WERI-Rb-1 (cell line): ENCODE data around the gene ABCB9.

Experiments used
- DNase-seq: peaks from one replicate; pipeline ENCODE4 v3.0.0-alpha.2; 2020
- H3K27ac ChIP-seq: fragments of 250-450 bp; sonication (Bioruptor Pico); 2 replicates; pipeline ENCODE4 v1.5.1; 2020; ENCODE audit warnings: mild to moderate bottlenecking, moderate library complexity
- H3K27me3 ChIP-seq: fragments of 250-450 bp; sonication (Bioruptor Pico); 2 replicates; pipeline ENCODE4 v1.5.1; 2021; ENCODE audit warnings: mild to moderate bottlenecking, low read depth, moderate library complexity; ENCODE audit not compliant: insufficient read depth, severe bottlenecking
- H3K36me3 ChIP-seq: fragments of 250-450 bp; sonication (Bioruptor Pico); 2 replicates; pipeline ENCODE4 v1.5.1; 2020; ENCODE audit warnings: mild to moderate bottlenecking, moderate library complexity
- H3K4me3 ChIP-seq: 2 replicates; pipeline ENCODE4 v1.5.1; 2011; ENCODE audit warnings: low read depth, mild to moderate bottlenecking, control low read depth, low read length
- H3K9me3 ChIP-seq: fragments of 250-450 bp; sonication (Bioruptor Pico); 2 replicates; pipeline ENCODE4 v1.5.1; 2021; ENCODE audit warnings: mild to moderate bottlenecking, moderate library complexity; ENCODE audit not compliant: severe bottlenecking
- TF ChIP-seq, protein P1 (sequence below): IDR thresholded peaks from 2 replicates; pipeline ENCODE4 v1.5.1; 2011; ENCODE audit warnings: low read depth, mild to moderate bottlenecking, control low read depth, inconsistent platforms, low read length

Gene ABCB9

DNA sequence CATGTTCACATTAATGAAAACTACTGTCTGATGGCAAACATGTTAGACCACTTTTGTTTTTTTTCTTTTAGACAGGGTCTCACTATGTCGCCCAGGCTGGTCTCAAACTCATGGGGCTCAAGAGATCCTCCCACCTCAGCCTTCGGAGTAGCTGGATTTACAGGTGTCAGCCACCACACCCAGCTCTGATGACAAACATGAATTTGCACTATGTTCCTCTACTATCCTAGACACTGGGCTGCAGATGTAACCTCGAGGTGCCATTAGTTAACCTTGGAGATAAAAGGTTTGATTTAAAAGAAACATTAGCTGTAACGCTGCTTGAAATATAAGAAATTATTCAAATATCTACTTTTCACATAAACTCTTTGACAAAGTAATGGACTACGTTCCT, 78.4 kb downstream of the ABCB9 start:
- TF ChIP-seq, protein P1, sequence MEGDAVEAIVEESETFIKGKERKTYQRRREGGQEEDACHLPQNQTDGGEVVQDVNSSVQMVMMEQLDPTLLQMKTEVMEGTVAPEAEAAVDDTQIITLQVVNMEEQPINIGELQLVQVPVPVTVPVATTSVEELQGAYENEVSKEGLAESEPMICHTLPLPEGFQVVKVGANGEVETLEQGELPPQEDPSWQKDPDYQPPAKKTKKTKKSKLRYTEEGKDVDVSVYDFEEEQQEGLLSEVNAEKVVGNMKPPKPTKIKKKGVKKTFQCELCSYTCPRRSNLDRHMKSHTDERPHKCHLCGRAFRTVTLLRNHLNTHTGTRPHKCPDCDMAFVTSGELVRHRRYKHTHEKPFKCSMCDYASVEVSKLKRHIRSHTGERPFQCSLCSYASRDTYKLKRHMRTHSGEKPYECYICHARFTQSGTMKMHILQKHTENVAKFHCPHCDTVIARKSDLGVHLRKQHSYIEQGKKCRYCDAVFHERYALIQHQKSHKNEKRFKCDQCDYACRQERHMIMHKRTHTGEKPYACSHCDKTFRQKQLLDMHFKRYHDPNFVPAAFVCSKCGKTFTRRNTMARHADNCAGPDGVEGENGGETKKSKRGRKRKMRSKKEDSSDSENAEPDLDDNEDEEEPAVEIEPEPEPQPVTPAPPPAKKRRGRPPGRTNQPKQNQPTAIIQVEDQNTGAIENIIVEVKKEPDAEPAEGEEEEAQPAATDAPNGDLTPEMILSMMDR, result no peak
- H3K27ac ChIP-seq, result peak overlapping the region; percentile 71
- H3K9me3 ChIP-seq, result no peaks in the 10 kb centered on the region
- no peak for DNase-seq
- peak overlapping the region; percentile 26 for H3K4me3 ChIP-seq
- no peaks in the 10 kb centered on the region for H3K27me3 ChIP-seq
- H3K36me3 ChIP-seq, result peaks cover 13% of the 10 kb centered on the region

DNA sequence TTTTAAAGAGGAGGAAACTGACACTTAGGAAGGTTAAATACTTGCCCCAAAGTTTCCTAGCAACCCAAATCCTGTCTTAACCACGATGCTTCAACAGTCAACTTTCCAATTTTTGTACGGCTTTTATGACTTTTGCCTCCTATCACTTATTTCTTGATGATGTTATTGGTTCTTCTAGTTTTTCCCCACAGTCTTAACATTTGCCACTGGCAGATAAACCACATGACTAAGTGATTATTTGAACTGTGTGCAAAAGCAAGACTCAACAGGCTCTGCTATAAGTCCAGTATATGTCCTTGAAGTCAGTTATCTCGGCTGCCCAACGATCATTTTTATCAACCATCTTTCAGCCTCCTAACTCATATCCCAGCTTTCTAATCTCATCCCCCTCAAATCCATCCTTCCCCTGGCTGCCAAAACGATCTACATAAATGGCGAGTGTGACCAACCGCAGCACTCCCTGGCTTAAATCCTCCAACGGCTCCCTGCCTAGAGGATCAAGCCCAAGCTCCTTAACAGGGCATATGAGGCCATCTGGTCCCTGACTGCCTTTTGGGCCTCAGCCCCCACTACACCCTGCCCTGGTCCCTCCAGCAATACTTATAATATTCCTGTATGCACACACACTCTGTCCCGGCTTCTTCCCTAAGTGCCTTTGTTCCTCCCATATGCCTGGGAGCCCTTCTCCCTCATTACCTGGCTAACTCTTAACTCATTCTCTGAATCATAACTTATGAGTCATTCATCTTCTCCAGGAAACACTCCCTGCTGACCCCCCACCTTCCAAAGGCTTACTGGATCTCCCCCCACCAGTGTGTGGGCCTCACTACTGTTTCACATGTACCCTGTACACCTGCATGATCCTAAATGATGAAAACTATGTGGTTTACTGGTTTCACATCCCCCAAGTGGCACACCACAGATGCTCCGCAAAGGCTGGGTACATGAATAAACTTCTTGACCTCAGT, 79.1 kb downstream of the ABCB9 start:
- no peaks in the 10 kb centered on the region for H3K27me3 ChIP-seq
- DNase-seq, result peak; percentile 94
- TF ChIP-seq, protein P1, result no peak
- peak overlapping the region; percentile 26 for H3K4me3 ChIP-seq
- no peaks in the 10 kb centered on the region for H3K9me3 ChIP-seq
- peak overlapping the region; percentile 71 for H3K27ac ChIP-seq
- H3K36me3 ChIP-seq, result peaks cover 16% of the 10 kb centered on the region

DNA sequence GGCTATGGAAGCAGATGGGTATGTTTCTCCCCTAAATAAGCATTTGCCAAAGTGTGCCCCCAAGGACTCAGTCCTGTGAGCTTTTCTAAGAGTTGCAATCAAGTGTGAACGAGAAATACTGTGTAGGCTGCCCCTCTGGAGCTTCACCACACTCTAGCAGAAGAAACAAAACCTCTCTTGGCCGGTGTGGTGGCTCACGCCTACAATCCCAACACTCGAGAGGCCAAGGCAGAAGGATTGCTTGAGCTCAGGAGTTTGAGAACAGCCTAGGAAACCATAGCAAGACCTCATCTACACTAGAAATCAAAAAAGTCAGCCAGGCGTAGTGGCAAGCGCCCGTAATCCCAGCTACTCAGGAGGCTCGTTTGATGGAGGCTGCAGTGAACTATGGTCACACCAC, 80.1 kb downstream of the ABCB9 start:
- Histone ChIP-seq H3K27ac (peak overlapping the region; percentile 71), H3K27me3 (no peaks in the 10 kb centered on the region), H3K4me3 (no peak overlapping the region), H3K9me3 (no peaks in the 10 kb centered on the region), H3K36me3 (peaks cover 16% of the 10 kb centered on the region)
- no peak for DNase-seq
- TF ChIP-seq, protein P1, result no peak

DNA sequence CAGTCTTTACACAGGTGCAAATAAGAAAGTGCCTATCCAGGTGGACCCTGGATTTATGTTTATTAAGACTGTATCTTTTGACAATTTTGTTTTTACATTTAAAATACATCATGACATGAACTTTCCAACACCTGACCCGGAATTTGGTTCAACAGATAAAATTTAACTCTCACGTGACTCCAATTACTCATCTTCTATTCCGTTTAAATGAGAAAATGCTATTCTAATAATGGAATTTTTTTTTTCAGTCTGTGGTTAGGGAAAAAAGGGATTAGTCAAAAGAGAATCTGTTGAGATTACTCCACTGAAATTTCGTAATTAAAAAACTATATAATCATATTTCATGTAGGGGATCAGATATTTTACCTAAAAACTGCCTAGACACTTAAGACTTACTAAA, 81.4 kb downstream of the ABCB9 start:
- DNase-seq, result no peak
- Histone ChIP-seq H3K27me3 (no peaks in the 10 kb centered on the region), H3K9me3 (no peaks in the 10 kb centered on the region), H3K4me3 (no peak overlapping the region), H3K36me3 (peaks cover 16% of the 10 kb centered on the region), H3K27ac (no peak overlapping the region)
- TF ChIP-seq, protein P1, result no peak

DNA sequence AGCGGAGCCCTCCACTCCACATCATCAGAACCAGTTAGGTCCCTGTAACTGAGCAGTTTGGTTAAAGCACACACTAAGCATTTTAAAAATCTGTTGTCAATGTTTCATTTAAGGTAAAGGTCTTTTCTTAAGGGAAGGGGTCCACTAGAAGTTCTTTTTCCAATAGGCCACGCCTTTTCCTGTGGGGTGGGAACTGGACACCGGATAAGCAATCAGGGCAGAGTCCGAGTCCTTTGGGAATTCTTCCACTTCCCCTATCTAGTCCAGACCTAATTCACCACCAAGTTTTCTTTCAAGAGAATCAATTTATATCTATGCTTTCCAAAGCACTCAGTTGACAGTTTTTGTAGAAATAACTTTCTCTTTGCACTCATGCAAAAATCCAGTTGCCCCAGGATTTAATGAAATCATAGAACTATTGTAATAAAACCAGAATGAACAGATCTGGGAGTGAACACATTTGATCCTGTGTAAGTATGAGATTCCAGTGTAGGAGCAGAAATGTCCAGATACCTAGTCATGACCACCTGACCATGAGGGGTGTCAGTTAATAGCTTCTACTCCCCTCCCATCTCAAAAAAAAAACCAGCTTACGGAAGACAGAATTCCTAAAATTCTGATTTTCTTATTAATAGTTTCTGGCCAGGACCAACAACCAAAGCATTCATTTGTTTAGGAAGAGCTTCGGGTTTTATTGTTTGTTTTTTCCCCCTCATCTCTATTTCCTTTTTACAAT, 82.0 kb downstream of the ABCB9 start:
- Histone ChIP-seq H3K9me3 (no peaks in the 10 kb centered on the region), H3K4me3 (no peak overlapping the region), H3K27ac (no peak overlapping the region), H3K27me3 (no peaks in the 10 kb centered on the region), H3K36me3 (peaks cover 21% of the 10 kb centered on the region)
- DNase-seq, result no peak
- TF ChIP-seq, protein P1, result no peak
